ENCODE results near the gene RPS19.

- no peak for TF ChIP-seq CTCF (IDR thresholded peaks at IDR 0.05)
- no peak for TF ChIP-seq POLR2A (IDR thresholded peaks at IDR 0.05)
- no peak for TF ChIP-seq POLR2AphosphoS5 (IDR thresholded peaks at IDR 0.05)
These were observed 16.7 kb upstream of the RPS19 start for GRCh38 chr19:41843371-41843770.

Measured in suprapubic skin (tissue), 4 donors.